PC-9 (cell line): Measurements from ENCODE around the gene FCAMR. TPM values are rescaled to one million over a fixed set of nuclear protein-coding genes. Genes with fewer than 3 reads are reported as not detected.

ENCODE experiments used
- BruUV-seq: library from RNA; stranded (reverse); fragments of 400-500 nt; replicated peaks from 2 replicates; lab custom pipeline; 2021; lab: Mats Ljungman, UMichigan
- CTCF ChIA-PET: fragments of 300-600 bp; sonication (Branson Sonifier 250); formaldehyde crosslinking; loops from one replicate; lab custom pipeline; 2022; ENCODE audit warnings: antibody characterized with exemption; lab: Charles Lee
- POLR2A ChIA-PET: fragments of 300-600 bp; sonication (Branson Sonifier 250); formaldehyde crosslinking; loops from one replicate; lab custom pipeline; 2022; ENCODE audit warnings: antibody characterized with exemption; ENCODE audit not compliant: unreplicated experiment; lab: Charles Lee
- DNase-seq, 2 experiments: peaks; one replicate each; pipeline versions ENCODE4 v3.0.0 to v3.0.0-alpha.2; 2015 to 2022; ENCODE audit warnings: mixed read lengths in 1 of 2
- H2AFZ ChIP-seq: fragments of 200-600 bp; sonication (generic); 2 replicates; pipeline ENCODE4 v1.8.1; 2017; ENCODE audit warnings: antibody characterized with exemption
- H3F3A ChIP-seq: fragments of 200-600 bp; sonication (generic); 2 replicates; pipeline ENCODE4 v1.8.1; 2017; ENCODE audit warnings: antibody characterized with exemption, mild to moderate bottlenecking, low read depth; ENCODE audit not compliant: insufficient read depth
- H3K27ac ChIP-seq: fragments of 200-600 bp; sonication (generic); 2 replicates; pipeline ENCODE4 v1.6.1; 2016; ENCODE audit warnings: mixed run types
- H3K27me3 ChIP-seq: fragments of 200-600 bp; sonication (generic); 2 replicates; pipeline ENCODE4 v1.6.1; 2016; ENCODE audit warnings: low read depth, mixed run types; ENCODE audit not compliant: insufficient read depth
- H3K36me3 ChIP-seq: fragments of 200-600 bp; sonication (generic); 2 replicates; pipeline ENCODE4 v1.6.1; 2016; ENCODE audit warnings: low read depth, mixed run types
- H3K4me1 ChIP-seq: fragments of 200-600 bp; sonication (generic); replicated peaks from 2 replicates; pipeline ENCODE4 v1.6.1; 2016; ENCODE audit warnings: mixed run types; ENCODE audit not compliant: insufficient read depth
- H3K4me2 ChIP-seq: fragments of 200-600 bp; sonication (generic); 2 replicates; pipeline ENCODE4 v1.6.1; 2017; ENCODE audit warnings: mixed run types
- H3K4me3 ChIP-seq: fragments of 200-600 bp; sonication (generic); 2 replicates; pipeline ENCODE4 v1.6.1; 2016; ENCODE audit warnings: mixed run types
- H3K79me2 ChIP-seq: fragments of 200-600 bp; sonication (generic); 2 replicates; pipeline ENCODE4 v1.6.1; 2017; ENCODE audit warnings: low read depth, mixed run types
- H3K9me2 ChIP-seq: fragments of 200-600 bp; sonication (generic); 2 replicates; pipeline ENCODE4 v1.8.1; 2017; ENCODE audit warnings: mild to moderate bottlenecking; ENCODE audit not compliant: insufficient read depth
- H3K9me3 ChIP-seq: fragments of 200-600 bp; sonication (generic); 2 replicates; pipeline ENCODE4 v1.8.1; 2016; ENCODE audit warnings: low read depth; ENCODE audit not compliant: insufficient read depth
- H4K20me1 ChIP-seq: fragments of 200-600 bp; sonication (generic); 2 replicates; pipeline ENCODE4 v1.8.1; 2017; ENCODE audit not compliant: insufficient read depth
- EZH2 ChIP-seq: fragments of 200-600 bp; sonication (generic); IDR thresholded peaks from 2 replicates; pipeline ENCODE4 v1.8.0; 2017; ENCODE audit warnings: antibody characterized with exemption, low read depth
- intact Hi-C: fragments of 100-400 bp; cut with micrococcal nuclease; formaldehyde crosslinking; loops from one replicate; pipeline ENCODE4 v1.10.0; 2022; ENCODE audit not compliant: unreplicated experiment
- total RNA-seq: library from RNA; stranded (reverse); gene quantifications from 2 replicates; pipeline ENCODE4 v1.2.3, GENCODE V29; 2021
- TF ChIP-seq, protein P1 (sequence below): fragments of 200-600 bp; sonication (generic); conservative IDR thresholded peaks from 2 replicates; pipeline ENCODE4 v1.6.1; 2017; ENCODE audit warnings: mixed run types, antibody characterized with exemption, mild to moderate bottlenecking, moderate library complexity

The FCAMR gene
- total RNA-seq, 1 experiment from 2014 or later = not detected

DNA sequence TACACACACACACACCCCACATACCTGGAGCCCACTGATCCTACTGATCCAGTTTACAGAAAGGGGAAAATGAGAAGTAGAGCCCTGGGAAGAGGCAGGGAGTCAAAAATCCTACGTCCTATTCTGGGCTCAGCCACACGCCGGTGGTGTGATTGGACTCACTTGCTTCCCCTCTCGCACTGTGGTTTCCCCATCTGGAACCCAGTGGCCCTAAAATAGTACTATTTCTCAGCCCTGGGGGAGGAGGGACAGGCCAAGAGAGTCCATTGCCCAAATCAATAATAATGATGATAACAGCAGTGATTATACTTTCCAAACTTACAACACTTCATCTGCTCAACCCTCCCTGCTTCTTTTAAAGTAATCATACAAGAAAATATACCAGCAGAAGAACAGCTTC is 21.1 kb downstream of the FCAMR start:
- H3K9me2 ChIP-seq = no peaks in the 10 kb centered on the region
- H3K9me3 ChIP-seq = no peaks in the 10 kb centered on the region
- no peaks in the 10 kb centered on the region for H3K79me2 ChIP-seq
- TF ChIP-seq, protein P1, sequence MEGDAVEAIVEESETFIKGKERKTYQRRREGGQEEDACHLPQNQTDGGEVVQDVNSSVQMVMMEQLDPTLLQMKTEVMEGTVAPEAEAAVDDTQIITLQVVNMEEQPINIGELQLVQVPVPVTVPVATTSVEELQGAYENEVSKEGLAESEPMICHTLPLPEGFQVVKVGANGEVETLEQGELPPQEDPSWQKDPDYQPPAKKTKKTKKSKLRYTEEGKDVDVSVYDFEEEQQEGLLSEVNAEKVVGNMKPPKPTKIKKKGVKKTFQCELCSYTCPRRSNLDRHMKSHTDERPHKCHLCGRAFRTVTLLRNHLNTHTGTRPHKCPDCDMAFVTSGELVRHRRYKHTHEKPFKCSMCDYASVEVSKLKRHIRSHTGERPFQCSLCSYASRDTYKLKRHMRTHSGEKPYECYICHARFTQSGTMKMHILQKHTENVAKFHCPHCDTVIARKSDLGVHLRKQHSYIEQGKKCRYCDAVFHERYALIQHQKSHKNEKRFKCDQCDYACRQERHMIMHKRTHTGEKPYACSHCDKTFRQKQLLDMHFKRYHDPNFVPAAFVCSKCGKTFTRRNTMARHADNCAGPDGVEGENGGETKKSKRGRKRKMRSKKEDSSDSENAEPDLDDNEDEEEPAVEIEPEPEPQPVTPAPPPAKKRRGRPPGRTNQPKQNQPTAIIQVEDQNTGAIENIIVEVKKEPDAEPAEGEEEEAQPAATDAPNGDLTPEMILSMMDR = no peak
- no peak for TF ChIP-seq EZH2
- H3K27me3 ChIP-seq = no peaks in the 10 kb centered on the region
- H3K4me3 ChIP-seq = no peak overlapping the region
- H3K36me3 ChIP-seq = no peaks in the 10 kb centered on the region
- H4K20me1 ChIP-seq = no peaks in the 10 kb centered on the region
- H2AFZ ChIP-seq = no peak overlapping the region
- BruUV-seq = no TSS peak
- POLR2A ChIA-PET = no interaction called here
- H3K4me2 ChIP-seq = no peak overlapping the region
- peaks cover 14% of the 10 kb centered on the region for H3K4me1 ChIP-seq
- no peak for DNase-seq
- no peak overlapping the region for H3K27ac ChIP-seq
- H3F3A ChIP-seq = no peaks in the 10 kb centered on the region
- intact Hi-C loops = no loop called here
- CTCF ChIA-PET = no interaction called here

DNA sequence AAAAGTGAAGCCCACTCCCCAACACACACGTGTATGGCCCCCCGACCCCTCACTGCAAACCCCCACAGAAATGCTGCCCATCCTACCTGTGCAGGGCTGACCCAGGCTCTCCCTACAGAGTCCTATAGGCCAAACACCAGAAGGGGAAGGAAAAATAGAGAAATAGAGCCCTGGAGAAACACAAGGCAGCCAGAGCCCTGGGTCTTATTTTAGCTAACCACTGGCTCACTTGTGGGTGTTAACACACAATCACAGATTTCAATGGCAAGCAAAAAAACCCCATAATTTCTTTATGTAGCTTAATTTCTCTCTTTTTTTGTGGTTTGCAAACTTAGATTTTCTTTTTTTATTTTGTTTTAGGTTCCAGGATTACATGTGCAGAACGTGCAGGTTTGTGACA is 23.0 kb downstream of the FCAMR start:
- no peak overlapping the region for H3K4me2 ChIP-seq
- H4K20me1 ChIP-seq = no peaks in the 10 kb centered on the region
- no peaks in the 10 kb centered on the region for H3K36me3 ChIP-seq
- no peaks in the 10 kb centered on the region for H3K4me1 ChIP-seq
- H3K4me3 ChIP-seq = no peak overlapping the region
- no peak for DNase-seq
- BruUV-seq = no TSS peak
- H3K9me2 ChIP-seq = no peaks in the 10 kb centered on the region
- ChIA-PET POLR2A (no interaction called here), CTCF (interaction anchor here (0.6 to 0.7 kb wide), 2 partner anchors 28 to 127 kb away, joined by 4 to 5 read pairs; no protein-coding TSS in a partner anchor)
- H3K27ac ChIP-seq = no peak overlapping the region
- H3K9me3 ChIP-seq = no peaks in the 10 kb centered on the region
- no peaks in the 10 kb centered on the region for H3K27me3 ChIP-seq
- no peak overlapping the region for H2AFZ ChIP-seq
- H3F3A ChIP-seq = no peaks in the 10 kb centered on the region
- no peaks in the 10 kb centered on the region for H3K79me2 ChIP-seq
- intact Hi-C loops = no loop called here
- TF ChIP-seq EZH2 = no peak
- TF ChIP-seq, protein P1 = no peak

DNA sequence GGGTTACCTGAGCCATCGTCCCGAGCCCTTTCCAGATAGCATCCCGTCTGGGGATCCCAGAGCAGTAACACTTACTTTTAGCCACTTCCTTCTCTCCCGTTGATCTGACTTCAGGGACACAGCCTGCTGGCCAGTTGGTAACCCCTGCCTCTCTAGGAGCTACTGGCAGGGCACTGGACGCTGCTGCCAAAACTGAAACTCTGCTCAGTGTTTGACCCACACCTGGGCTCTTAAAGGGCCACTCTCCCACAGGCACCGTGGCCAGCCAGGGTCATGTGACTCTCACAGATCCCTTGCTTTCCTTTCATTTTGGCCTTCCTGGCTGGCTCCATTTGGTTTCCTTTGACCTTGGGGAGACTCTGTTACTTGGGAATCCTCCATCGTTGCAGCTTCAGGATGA is 24.0 kb downstream of the FCAMR start, which contains the start of gene PIGR:
PIGR (minus strand) TSS at position 206 of the 400 bp plus-strand sequence. CDS start 5,935 bp downstream, outside the sequence.
- CTCF ChIA-PET = no interaction called here
- no peak within 1 kb of the TSS for H2AFZ ChIP-seq

More for the DNA sequence above, 24.0 kb downstream of the FCAMR start, which contains the start of gene PIGR:
- no peaks in the 10 kb centered on the region for H4K20me1 ChIP-seq
- no peak for DNase-seq
- no peaks in the 10 kb centered on the region for H3K36me3 ChIP-seq
- H3K27me3 ChIP-seq = no peaks in the 10 kb centered on the region
- no peaks in the 10 kb centered on the region for H3K4me1 ChIP-seq
- no peak within 1 kb of the TSS for H3K4me3 ChIP-seq
- H3K27ac ChIP-seq = no peak within 1 kb of the TSS
- H3K9me3 ChIP-seq = no peaks in the 10 kb centered on the region
- TF ChIP-seq, protein P1 = no peak
- no peak for TF ChIP-seq EZH2
- H3F3A ChIP-seq = no peaks in the 10 kb centered on the region
- intact Hi-C loops = no loop called here
- H3K4me2 ChIP-seq = no peak within 1 kb of the TSS; the same call in 1 of the 2 replicates
- POLR2A ChIA-PET = no interaction called here
- H3K79me2 ChIP-seq = no peaks in the 10 kb centered on the region
- BruUV-seq = no TSS peak
- no peaks in the 10 kb centered on the region for H3K9me2 ChIP-seq
